Measurements from ENCODE around the gene BRSK2.

The BRSK2 gene

GRCh38 chr11:1462698-1462975 lies 72.9 kb downstream of the BRSK2 start:
- H3K4ac ChIP-seq (ENCODE audit: low read depth, low read length) = no peak overlapping the region
- no peak overlapping the region for H2BK15ac ChIP-seq (replicated peaks; ENCODE audit: low read depth)
- no peak overlapping the region for H3K23ac ChIP-seq (ENCODE audit: low read length)
- no peak overlapping the region for H3K27ac ChIP-seq (ENCODE audit: low read depth, low read length)
- no peaks in the 10 kb centered on the region for H3K36me3 ChIP-seq (ENCODE audit: control insufficient read depth, insufficient read depth, low read length)
- no peak overlapping the region for H2BK5ac ChIP-seq (ENCODE audit: low read length)
- no peak overlapping the region for H3K4me2 ChIP-seq (ENCODE audit: low read length)
- no peak overlapping the region for H3K18ac ChIP-seq (ENCODE audit: low read length)
- no peak overlapping the region for H3K9ac ChIP-seq (ENCODE audit: low read length)
- no peak for DNase-seq
- no peak overlapping the region for H4K8ac ChIP-seq (ENCODE audit: low read depth, low read length)
- H3K79me1 ChIP-seq (ENCODE audit: low read length) = no peaks in the 10 kb centered on the region
- H3K27me3 ChIP-seq (ENCODE audit: insufficient read depth, low read length, poor library complexity) = no peaks in the 10 kb centered on the region
- no peaks in the 10 kb centered on the region for H3K79me2 ChIP-seq (ENCODE audit: control insufficient read depth, insufficient read depth, low read length)
- H2AK5ac ChIP-seq (ENCODE audit: low read length) = no peak overlapping the region
- no peak overlapping the region for H4K5ac ChIP-seq (ENCODE audit: low read length)
- WGBS (ENCODE audit: extremely low coverage, insufficient coverage, low lambda C conversion rate) = no CpG with 5 or more reads among the region's 13 CpGs
- H3K4me3 ChIP-seq (ENCODE audit: low read length) = no peak overlapping the region
- no peak overlapping the region for H2BK120ac ChIP-seq (ENCODE audit: low read depth, low read length)
- H3K56ac ChIP-seq (ENCODE audit: low read length) = no peak overlapping the region
- no peaks in the 10 kb centered on the region for H3K4me1 ChIP-seq (ENCODE audit: control insufficient read depth, low read depth, low read length)

GRCh38 chr11:1463056-1463455 lies 73.3 kb downstream of the BRSK2 start:
- no peaks in the 10 kb centered on the region for H3K79me1 ChIP-seq (ENCODE audit: low read length)
- H4K8ac ChIP-seq (ENCODE audit: low read depth, low read length) = no peak overlapping the region
- no peak overlapping the region for H3K9ac ChIP-seq (ENCODE audit: low read length)

DNA sequence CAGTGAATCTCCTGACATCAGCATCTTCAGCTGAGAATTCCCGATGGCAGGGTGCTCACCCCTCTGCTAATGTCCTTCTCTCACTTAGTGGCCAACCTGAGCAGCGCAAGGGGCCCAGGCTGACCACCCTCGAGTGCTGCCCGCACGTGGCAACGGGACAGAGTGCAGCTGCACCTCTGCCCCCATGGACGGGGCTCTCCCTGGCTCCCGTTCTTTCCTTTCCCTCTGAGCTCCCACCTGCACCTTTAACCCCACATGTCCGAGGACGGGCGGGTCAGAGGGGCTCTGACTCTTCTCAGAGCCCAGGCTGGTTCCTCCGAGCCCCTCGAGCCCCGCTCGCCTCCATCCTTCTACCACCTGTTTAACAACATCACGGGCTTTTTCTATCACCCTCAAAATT lies 77.0 kb downstream of the BRSK2 start:
- Histone ChIP-seq H2BK120ac (ENCODE audit: low read depth, low read length) (no peak overlapping the region), H3K23ac (ENCODE audit: low read length) (no peak overlapping the region), H3K79me2 (ENCODE audit: control insufficient read depth, insufficient read depth, low read length) (no peaks in the 10 kb centered on the region), H3K27ac (ENCODE audit: low read depth, low read length) (no peak overlapping the region), H3K4me1 (ENCODE audit: control insufficient read depth, low read depth, low read length) (no peaks in the 10 kb centered on the region), H4K5ac (ENCODE audit: low read length) (no peak overlapping the region), H3K27me3 (ENCODE audit: insufficient read depth, low read length, poor library complexity) (no peaks in the 10 kb centered on the region), H3K56ac (ENCODE audit: low read length) (no peak overlapping the region), H4K8ac (ENCODE audit: low read depth, low read length) (no peak overlapping the region), H3K79me1 (ENCODE audit: low read length) (no peaks in the 10 kb centered on the region), H3K4me2 (ENCODE audit: low read length) (no peak overlapping the region), H3K36me3 (ENCODE audit: control insufficient read depth, insufficient read depth, low read length) (no peaks in the 10 kb centered on the region), H2AK5ac (ENCODE audit: low read length) (no peak overlapping the region), H3K18ac (ENCODE audit: low read length) (no peak overlapping the region), H3K9ac (ENCODE audit: low read length) (no peak overlapping the region), H2BK5ac (ENCODE audit: low read length) (no peak overlapping the region), H2BK15ac (replicated peaks; ENCODE audit: low read depth) (no peak overlapping the region), H3K4ac (ENCODE audit: low read depth, low read length) (no peak overlapping the region), H3K4me3 (ENCODE audit: low read length) (no peak overlapping the region)
- WGBS (ENCODE audit: extremely low coverage, insufficient coverage, low lambda C conversion rate) = no CpG with 5 or more reads among the region's 16 CpGs
- DNase-seq = no peak

More at GRCh38 chr11:1463056-1463455, 73.3 kb downstream of the BRSK2 start:
- Histone ChIP-seq H3K4me2 (ENCODE audit: low read length) (no peak overlapping the region), H3K23ac (ENCODE audit: low read length) (no peak overlapping the region), H3K4me1 (ENCODE audit: control insufficient read depth, low read depth, low read length) (no peaks in the 10 kb centered on the region), H3K56ac (ENCODE audit: low read length) (no peak overlapping the region), H3K27me3 (ENCODE audit: insufficient read depth, low read length, poor library complexity) (no peaks in the 10 kb centered on the region), H3K79me2 (ENCODE audit: control insufficient read depth, insufficient read depth, low read length) (no peaks in the 10 kb centered on the region), H4K5ac (ENCODE audit: low read length) (no peak overlapping the region), H3K4me3 (ENCODE audit: low read length) (no peak overlapping the region), H2BK5ac (ENCODE audit: low read length) (no peak overlapping the region), H3K18ac (ENCODE audit: low read length) (no peak overlapping the region), H3K4ac (ENCODE audit: low read depth, low read length) (no peak overlapping the region), H2AK5ac (ENCODE audit: low read length) (no peak overlapping the region), H3K36me3 (ENCODE audit: control insufficient read depth, insufficient read depth, low read length) (no peaks in the 10 kb centered on the region), H2BK15ac (replicated peaks; ENCODE audit: low read depth) (no peak overlapping the region), H2BK120ac (ENCODE audit: low read depth, low read length) (no peak overlapping the region), H3K27ac (ENCODE audit: low read depth, low read length) (no peak overlapping the region)
- WGBS (ENCODE audit: extremely low coverage, insufficient coverage, low lambda C conversion rate) = no CpG with 5 or more reads among the region's 16 CpGs
- DNase-seq = no peak

DNA sequence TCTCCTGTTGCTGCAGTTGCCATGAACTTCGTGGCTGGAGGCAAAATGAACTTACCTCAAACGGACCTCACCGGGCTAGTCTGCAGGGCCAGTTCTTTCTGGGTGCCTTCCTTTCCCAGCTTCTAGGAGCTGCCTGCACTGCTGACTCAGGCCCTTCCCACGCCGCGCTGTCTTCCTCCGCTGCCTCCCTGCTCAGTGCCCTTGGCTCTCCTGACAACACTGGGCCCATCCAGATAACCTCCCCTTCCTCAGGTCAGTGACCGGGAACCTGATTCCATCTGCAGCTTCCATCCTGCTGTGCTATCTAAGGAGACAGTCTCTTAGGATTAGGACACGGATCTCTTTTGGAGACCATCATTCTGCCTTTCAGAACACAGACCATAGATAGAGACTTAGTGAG lies 77.5 kb downstream of the BRSK2 start:
- Histone ChIP-seq H2BK15ac (replicated peaks; ENCODE audit: low read depth) (no peak overlapping the region), H3K4me3 (ENCODE audit: low read length) (no peak overlapping the region), H3K9ac (ENCODE audit: low read length) (no peak overlapping the region), H2BK5ac (ENCODE audit: low read length) (no peak overlapping the region), H4K8ac (ENCODE audit: low read depth, low read length) (no peak overlapping the region), H2BK120ac (ENCODE audit: low read depth, low read length) (no peak overlapping the region), H3K4ac (ENCODE audit: low read depth, low read length) (no peak overlapping the region), H2AK5ac (ENCODE audit: low read length) (no peak overlapping the region), H3K4me2 (ENCODE audit: low read length) (no peak overlapping the region), H3K56ac (ENCODE audit: low read length) (no peak overlapping the region), H3K36me3 (ENCODE audit: control insufficient read depth, insufficient read depth, low read length) (no peaks in the 10 kb centered on the region), H3K27ac (ENCODE audit: low read depth, low read length) (no peak overlapping the region), H3K18ac (ENCODE audit: low read length) (no peak overlapping the region), H3K27me3 (ENCODE audit: insufficient read depth, low read length, poor library complexity) (no peaks in the 10 kb centered on the region), H3K4me1 (ENCODE audit: control insufficient read depth, low read depth, low read length) (no peaks in the 10 kb centered on the region), H4K5ac (ENCODE audit: low read length) (no peak overlapping the region), H3K79me1 (ENCODE audit: low read length) (no peaks in the 10 kb centered on the region), H3K23ac (ENCODE audit: low read length) (no peak overlapping the region), H3K79me2 (ENCODE audit: control insufficient read depth, insufficient read depth, low read length) (no peaks in the 10 kb centered on the region)
- WGBS (ENCODE audit: extremely low coverage, insufficient coverage, low lambda C conversion rate) = no CpG with 5 or more reads among the region's 9 CpGs
- DNase-seq = no peak

GRCh38 chr11:1468002-1468401 lies 78.3 kb downstream of the BRSK2 start:
- Histone ChIP-seq H4K5ac (ENCODE audit: low read length) (no peak overlapping the region), H2BK120ac (ENCODE audit: low read depth, low read length) (no peak overlapping the region), H3K4me3 (ENCODE audit: low read length) (no peak overlapping the region), H3K79me2 (ENCODE audit: control insufficient read depth, insufficient read depth, low read length) (no peaks in the 10 kb centered on the region), H2AK5ac (ENCODE audit: low read length) (no peak overlapping the region), H3K23ac (ENCODE audit: low read length) (no peak overlapping the region), H3K4ac (ENCODE audit: low read depth, low read length) (no peak overlapping the region), H3K4me1 (ENCODE audit: control insufficient read depth, low read depth, low read length) (no peaks in the 10 kb centered on the region), H3K27ac (ENCODE audit: low read depth, low read length) (no peak overlapping the region), H4K8ac (ENCODE audit: low read depth, low read length) (no peak overlapping the region), H3K36me3 (ENCODE audit: control insufficient read depth, insufficient read depth, low read length) (no peaks in the 10 kb centered on the region), H3K79me1 (ENCODE audit: low read length) (no peaks in the 10 kb centered on the region), H3K56ac (ENCODE audit: low read length) (no peak overlapping the region), H2BK5ac (ENCODE audit: low read length) (no peak overlapping the region), H2BK15ac (replicated peaks; ENCODE audit: low read depth) (no peak overlapping the region), H3K18ac (ENCODE audit: low read length) (no peak overlapping the region), H3K27me3 (ENCODE audit: insufficient read depth, low read length, poor library complexity) (no peaks in the 10 kb centered on the region), H3K4me2 (ENCODE audit: low read length) (no peak overlapping the region), H3K9ac (ENCODE audit: low read length) (no peak overlapping the region)
- no CpG with 5 or more reads among the region's 18 CpGs for WGBS (ENCODE audit: extremely low coverage, insufficient coverage, low lambda C conversion rate)
- no peak for DNase-seq

DNA sequence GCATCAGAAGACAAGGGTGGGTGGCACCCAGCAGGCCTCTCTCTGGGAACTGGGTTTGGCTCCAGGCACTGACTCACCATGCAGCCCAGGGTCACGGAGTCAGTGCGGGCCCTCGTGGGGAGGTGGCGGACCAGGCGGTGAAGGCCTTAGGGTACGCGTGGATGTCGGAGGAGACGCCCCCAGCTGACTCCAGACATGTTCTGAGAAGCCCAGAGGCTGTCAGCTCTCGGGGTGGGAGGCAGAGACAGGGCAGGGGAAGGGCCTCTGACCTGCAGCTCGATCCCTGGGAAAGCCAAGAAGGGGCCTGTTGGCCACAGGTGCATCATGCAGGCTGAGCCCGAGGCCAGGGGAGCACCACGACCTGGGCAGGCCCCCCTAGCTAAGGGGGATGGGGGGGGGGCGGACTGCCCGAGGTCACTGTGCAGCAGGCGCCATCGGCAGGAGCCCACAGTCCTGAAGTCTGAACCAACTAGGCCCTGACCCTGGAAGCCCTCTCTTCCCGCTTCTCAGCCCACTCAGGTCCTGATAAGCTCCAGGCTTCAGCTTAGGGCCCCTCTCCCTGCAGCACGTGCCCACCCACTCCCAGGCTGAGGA lies 78.8 kb downstream of the BRSK2 start:
- Histone ChIP-seq H3K4me1 (ENCODE audit: control insufficient read depth, low read depth, low read length) (no peaks in the 10 kb centered on the region), H3K79me2 (ENCODE audit: control insufficient read depth, insufficient read depth, low read length) (no peaks in the 10 kb centered on the region), H2BK5ac (ENCODE audit: low read length) (no peak overlapping the region), H2AK5ac (ENCODE audit: low read length) (no peak overlapping the region), H3K36me3 (ENCODE audit: control insufficient read depth, insufficient read depth, low read length) (no peaks in the 10 kb centered on the region), H2BK120ac (ENCODE audit: low read depth, low read length) (no peak overlapping the region), H4K5ac (ENCODE audit: low read length) (no peak overlapping the region), H3K27me3 (ENCODE audit: insufficient read depth, low read length, poor library complexity) (no peaks in the 10 kb centered on the region), H3K4ac (ENCODE audit: low read depth, low read length) (no peak overlapping the region), H3K9ac (ENCODE audit: low read length) (no peak overlapping the region), H3K18ac (ENCODE audit: low read length) (no peak overlapping the region), H3K27ac (ENCODE audit: low read depth, low read length) (no peak overlapping the region), H4K8ac (ENCODE audit: low read depth, low read length) (no peak overlapping the region), H3K23ac (ENCODE audit: low read length) (no peak overlapping the region), H3K4me2 (ENCODE audit: low read length) (no peak overlapping the region), H2BK15ac (replicated peaks; ENCODE audit: low read depth) (no peak overlapping the region), H3K79me1 (ENCODE audit: low read length) (no peaks in the 10 kb centered on the region), H3K56ac (ENCODE audit: low read length) (no peak overlapping the region), H3K4me3 (ENCODE audit: low read length) (no peak overlapping the region)
- no peak for DNase-seq
- no CpG with 5 or more reads among the region's 19 CpGs for WGBS (ENCODE audit: extremely low coverage, insufficient coverage, low lambda C conversion rate)

Measured in mesendoderm (in vitro differentiated cells).